SK-N-MC (cell line): Measurements from ENCODE around the gene C4orf50.

ENCODE experiments used
- EZH2 ChIP-seq: fragments of 200-600 bp; sonication (generic); IDR thresholded peaks from one replicate; pipeline ENCODE4 v1.6.1; 2017; ENCODE audit warnings: antibody characterized with exemption
- FOXP2 ChIP-seq: optimal IDR thresholded peaks from 2 replicates; pipeline ENCODE3; 2011; ENCODE audit warnings: mild to moderate bottlenecking, moderate library complexity; ENCODE audit not compliant: insufficient read depth; ENCODE audit errors: extremely low read length, control extremely low read depth
- POLR2AphosphoS5 ChIP-seq: IDR thresholded peaks from 2 replicates; pipeline ENCODE4 v1.6.1; 2012; ENCODE audit warnings: mild to moderate bottlenecking, low read depth, low read length, borderline replicate concordance

- TF ChIP-seq POLR2AphosphoS5 (no peak), EZH2 (no peak), FOXP2 (no peak)
Observed at GRCh38 chr4:6029254-6029653, 11.0 kb upstream of the C4orf50 start.
